Peyer's patch (tissue), 4 donors: ENCODE data around the gene ARPC5L.

ENCODE experiments used
- POLR2A ChIP-seq, 2 donors: fragments of 450-650 bp; IDR thresholded peaks; one replicate each; pipeline ENCODE4 v1.5.1; 2017; ENCODE audit warnings: antibody characterized with exemption in 2 of 2, mild to moderate bottlenecking in 2 of 2, moderate library complexity in 2 of 2
- TF ChIP-seq, protein P1 (sequence below), 6 experiments: fragments of 450-650 bp in 4 of 6; fragments of 200-600 bp in 2 of 6; sonication (generic) in 1 of 6; IDR thresholded peaks; one replicate each; pipeline ENCODE4 v1.5.1; 2017 to 2019; ENCODE audit warnings: antibody characterized with exemption in 6 of 6, mild to moderate bottlenecking in 3 of 6, moderate library complexity in 1 of 6

- no peak for TF ChIP-seq POLR2A (IDR thresholded peaks at IDR 0.05)
- TF ChIP-seq, protein P1, sequence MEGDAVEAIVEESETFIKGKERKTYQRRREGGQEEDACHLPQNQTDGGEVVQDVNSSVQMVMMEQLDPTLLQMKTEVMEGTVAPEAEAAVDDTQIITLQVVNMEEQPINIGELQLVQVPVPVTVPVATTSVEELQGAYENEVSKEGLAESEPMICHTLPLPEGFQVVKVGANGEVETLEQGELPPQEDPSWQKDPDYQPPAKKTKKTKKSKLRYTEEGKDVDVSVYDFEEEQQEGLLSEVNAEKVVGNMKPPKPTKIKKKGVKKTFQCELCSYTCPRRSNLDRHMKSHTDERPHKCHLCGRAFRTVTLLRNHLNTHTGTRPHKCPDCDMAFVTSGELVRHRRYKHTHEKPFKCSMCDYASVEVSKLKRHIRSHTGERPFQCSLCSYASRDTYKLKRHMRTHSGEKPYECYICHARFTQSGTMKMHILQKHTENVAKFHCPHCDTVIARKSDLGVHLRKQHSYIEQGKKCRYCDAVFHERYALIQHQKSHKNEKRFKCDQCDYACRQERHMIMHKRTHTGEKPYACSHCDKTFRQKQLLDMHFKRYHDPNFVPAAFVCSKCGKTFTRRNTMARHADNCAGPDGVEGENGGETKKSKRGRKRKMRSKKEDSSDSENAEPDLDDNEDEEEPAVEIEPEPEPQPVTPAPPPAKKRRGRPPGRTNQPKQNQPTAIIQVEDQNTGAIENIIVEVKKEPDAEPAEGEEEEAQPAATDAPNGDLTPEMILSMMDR (IDR thresholded peaks at IDR 0.05) = no peak
Measured at GRCh38 chr9:124897570-124898460, 35.9 kb downstream of the ARPC5L start.
